Bronchial epithelial cell (primary cell): ENCODE measurements around the gene MEIKIN. TPM values are rescaled to one million over a fixed set of nuclear protein-coding genes. Genes with fewer than 3 reads are reported as not detected.

Experiments used
- DNase-seq: peaks from one replicate; pipeline ENCODE4 v3.0.0-alpha.2; 2010; ENCODE audit warnings: low read depth
- FAIRE-seq: peaks from 2 replicates; lab custom pipeline; 2011; peaks lifted over from hg19 to GRCh38; lab: Jason Lieb, UNC
- H3K27me3 ChIP-seq: 2 replicates; pipeline ENCODE4 v1.5.1; 2011; ENCODE audit warnings: low read length; ENCODE audit not compliant: control insufficient read depth, insufficient read depth
- H3K36me3 ChIP-seq: 2 replicates; pipeline ENCODE4 v1.5.1; 2011; ENCODE audit warnings: low read length; ENCODE audit not compliant: control insufficient read depth, insufficient read depth
- H3K4me3 ChIP-seq: 2 replicates; pipeline ENCODE4 v1.5.1; 2011; ENCODE audit warnings: mild to moderate bottlenecking, low read depth, low read length, control low read depth
- CTCF ChIP-seq: IDR thresholded peaks from 2 replicates; pipeline ENCODE4 v1.5.1; 2011; ENCODE audit warnings: mild to moderate bottlenecking, moderate library complexity, low read length, control low read depth, inconsistent platforms; ENCODE audit not compliant: insufficient read depth, severe bottlenecking
- total RNA-seq: library from RNA; depleted of rRNA; stranded (reverse); fragments of >200 nt; gene quantifications from 2 replicates; pipeline ENCODE4 v1.2.1, GENCODE V29; 2014

The MEIKIN gene
- total RNA-seq, 1 donor from 2014 or later, result not detected

GRCh38 chr5:131959136-131959535 lies 13.7 kb upstream of the MEIKIN start:
- H3K36me3 ChIP-seq, result no peaks in the 10 kb centered on the region
- DNase-seq (no peak), FAIRE-seq (no peak)
- no peak for TF ChIP-seq CTCF
- H3K4me3 ChIP-seq, result no peak overlapping the region
- H3K27me3 ChIP-seq, result no peaks in the 10 kb centered on the region

- Histone ChIP-seq H3K27me3 (no peaks in the 10 kb centered on the region), H3K4me3 (no peak overlapping the region), H3K36me3 (no peaks in the 10 kb centered on the region)
- no peak for DNase-seq
- no peak for FAIRE-seq
- TF ChIP-seq CTCF, result no peak
Observed at GRCh38 chr5:131957721-131958441, 12.4 kb upstream of the MEIKIN start.

GRCh38 chr5:131953969-131954368 lies 8.5 kb upstream of the MEIKIN start:
- FAIRE-seq (no peak), DNase-seq (no peak)

GRCh38 chr5:131952301-131952857 lies 6.9 kb upstream of the MEIKIN start:
- no peak overlapping the region for H3K4me3 ChIP-seq
- DNase-seq (no peak), FAIRE-seq (no peak)
- H3K36me3 ChIP-seq, result no peaks in the 10 kb centered on the region
- no peak for TF ChIP-seq CTCF
- peaks cover 2% of the 10 kb centered on the region for H3K27me3 ChIP-seq

More at GRCh38 chr5:131953969-131954368, 8.5 kb upstream of the MEIKIN start:
- H3K36me3 ChIP-seq, result no peaks in the 10 kb centered on the region
- H3K4me3 ChIP-seq, result no peak overlapping the region
- no peak for TF ChIP-seq CTCF
- peaks cover under 1% of the 10 kb centered on the region for H3K27me3 ChIP-seq

- no peak for DNase-seq
- Histone ChIP-seq H3K27me3 (peaks cover 2% of the 10 kb centered on the region), H3K4me3 (no peak overlapping the region), H3K36me3 (no peaks in the 10 kb centered on the region)
- TF ChIP-seq CTCF, result no peak
- no peak for FAIRE-seq
Observed at GRCh38 chr5:131950706-131951105, 5.2 kb upstream of the MEIKIN start.
